Keratinocyte (primary cell): Measurements from ENCODE around the gene FNDC3A.

Experiments used
- CTCF ChIP-seq, 3 experiments: IDR thresholded peaks in 1 of 3; conservative IDR thresholded peaks in 1 of 3; optimal IDR thresholded peaks in 1 of 3; 2 replicates in 2 of 3; 3 replicates in 1 of 3; pipeline versions ENCODE3 to v1.5.1; 2011; ENCODE audit warnings: low read length in 3 of 3, mild to moderate bottlenecking in 3 of 3, moderate library complexity in 2 of 3, control low read depth in 1 of 3, inconsistent platforms in 1 of 3; ENCODE audit not compliant: insufficient read depth in 2 of 3; ENCODE audit errors: extremely low read depth in 1 of 3
- EZH2 ChIP-seq: IDR thresholded peaks from one replicate; pipeline ENCODE4 v1.6.1; 2012; ENCODE audit warnings: inconsistent platforms, mild to moderate bottlenecking, low read length, moderate library complexity

DNA sequence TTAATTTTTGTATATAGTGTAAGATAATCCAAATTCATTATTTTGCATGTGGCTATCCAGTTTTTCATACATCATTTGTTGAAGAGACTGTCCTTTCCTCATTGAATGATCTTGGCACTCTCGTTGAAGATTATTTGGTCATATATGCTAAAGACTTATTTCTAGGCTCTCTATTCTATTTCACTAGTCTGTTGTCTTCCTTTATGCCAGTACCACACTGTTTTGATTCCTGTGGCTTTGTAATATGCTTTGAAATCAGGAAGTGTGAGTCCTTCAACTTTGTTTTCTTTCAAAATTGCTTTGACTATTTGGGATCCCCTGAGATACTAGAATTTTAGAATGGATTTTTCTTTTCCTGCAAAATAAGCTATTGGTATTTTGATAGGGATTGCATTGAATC lies 24.5 kb downstream of the FNDC3A start:
- TF ChIP-seq CTCF (optimal IDR thresholded peaks at IDR 0.05 in 1 of 3, IDR thresholded peaks at IDR 0.05 in 1 of 3, conservative IDR thresholded peaks at IDR 0.05 in 1 of 3; ENCODE audit: extremely low read depth in 1 of 3, insufficient read depth in 2 of 3, low read length in 3 of 3) (no peak), EZH2 (no peak)
